HEK293 (cell line): ENCODE data around the gene HOXA6.
A peak's percentile ranks its signal among the peaks of the same experiment; 100 is the strongest.

ENCODE experiments used
- ATF2 ChIP-seq: fragments of 450-650 bp; formaldehyde crosslinking; IDR thresholded peaks from 2 replicates; pipeline ENCODE4 v1.5.1; 2016; ENCODE audit warnings: missing biosample characterization, missing genetic modification characterization, low read depth
- EGR2 ChIP-seq: fragments of 450-650 bp; formaldehyde crosslinking; IDR thresholded peaks from 2 replicates; pipeline ENCODE4 v1.5.1; 2016; ENCODE audit warnings: low read depth, missing biosample characterization, missing genetic modification characterization
- ELK4 ChIP-seq: IDR thresholded peaks from 2 replicates; pipeline ENCODE4 v1.6.1; 2011; ENCODE audit warnings: mild to moderate bottlenecking, low read depth, low read length, borderline replicate concordance
- GLI2 ChIP-seq: fragments of 450-650 bp; formaldehyde crosslinking; IDR thresholded peaks from 2 replicates; pipeline ENCODE4; 2017; ENCODE audit warnings: missing biosample characterization, missing genetic modification characterization, low read depth, borderline replicate concordance
- GLIS1 ChIP-seq: fragments of 450-650 bp; formaldehyde crosslinking; IDR thresholded peaks from 2 replicates; pipeline ENCODE4 v1.5.1; 2016; ENCODE audit warnings: missing biosample characterization, missing genetic modification characterization
- HOXA7 ChIP-seq: sonication (generic); formaldehyde crosslinking; IDR thresholded peaks from 2 replicates; pipeline ENCODE4 v1.8.1; 2022; ENCODE audit warnings: missing genetic modification reagents, borderline replicate concordance
- HOXD13 ChIP-seq: sonication (generic); formaldehyde crosslinking; IDR thresholded peaks from 2 replicates; pipeline ENCODE4 v1.8.0; 2022; ENCODE audit warnings: missing genetic modification reagents, borderline replicate concordance
- INSM2 ChIP-seq: fragments of 450-650 bp; formaldehyde crosslinking; IDR thresholded peaks from 2 replicates; pipeline ENCODE4 v1.5.1; 2016; ENCODE audit warnings: missing biosample characterization, missing genetic modification characterization
- MZF1 ChIP-seq: fragments of 450-650 bp; formaldehyde crosslinking; IDR thresholded peaks from 2 replicates; pipeline ENCODE4 v1.5.1; 2017; ENCODE audit warnings: missing biosample characterization, missing genetic modification characterization, borderline replicate concordance
- SCRT2 ChIP-seq: fragments of 450-650 bp; formaldehyde crosslinking; IDR thresholded peaks from 2 replicates; pipeline ENCODE4 v1.5.1; 2016; ENCODE audit warnings: missing biosample characterization, missing genetic modification characterization
- SP3 ChIP-seq: fragments of 450-650 bp; formaldehyde crosslinking; IDR thresholded peaks from 2 replicates; pipeline ENCODE4 v1.5.1; 2016; ENCODE audit warnings: missing biosample characterization, missing genetic modification characterization
- ZBTB10 ChIP-seq: fragments of 450-650 bp; formaldehyde crosslinking; IDR thresholded peaks from 2 replicates; pipeline ENCODE4 v1.5.1; 2016; ENCODE audit warnings: missing biosample characterization, missing genetic modification characterization
- ZBTB20 ChIP-seq: fragments of 450-650 bp; formaldehyde crosslinking; IDR thresholded peaks from 2 replicates; pipeline ENCODE4 v1.5.1; 2016; ENCODE audit warnings: missing biosample characterization, missing genetic modification characterization
- ZBTB21 ChIP-seq: fragments of 450-650 bp; formaldehyde crosslinking; IDR thresholded peaks from 2 replicates; pipeline ENCODE4 v1.5.1; 2017; ENCODE audit warnings: missing biosample characterization, missing genetic modification characterization
- ZFHX2 ChIP-seq: fragments of 450-650 bp; formaldehyde crosslinking; conservative IDR thresholded peaks from 2 replicates; pipeline ENCODE4 v1.5.1; 2016; ENCODE audit warnings: missing biosample characterization, missing genetic modification characterization
- ZNF10 ChIP-seq: fragments of 450-650 bp; formaldehyde crosslinking; IDR thresholded peaks from 2 replicates; pipeline ENCODE4 v1.5.1; 2017; ENCODE audit warnings: missing biosample characterization, missing genetic modification characterization
- ZNF202 ChIP-seq: fragments of 450-650 bp; formaldehyde crosslinking; IDR thresholded peaks from 2 replicates; pipeline ENCODE4 v1.5.1; 2016; ENCODE audit warnings: missing biosample characterization, missing genetic modification characterization, borderline replicate concordance
- ZNF366 ChIP-seq: fragments of 450-650 bp; formaldehyde crosslinking; conservative IDR thresholded peaks from 2 replicates; pipeline ENCODE4 v1.5.1; 2016; ENCODE audit warnings: missing biosample characterization, missing genetic modification characterization
- ZNF488 ChIP-seq: fragments of 450-650 bp; formaldehyde crosslinking; IDR thresholded peaks from 2 replicates; pipeline ENCODE4 v1.5.1; 2016; ENCODE audit warnings: missing biosample characterization, missing genetic modification characterization
- ZNF629 ChIP-seq: fragments of 450-650 bp; formaldehyde crosslinking; IDR thresholded peaks from 2 replicates; pipeline ENCODE4 v1.5.1; 2017; ENCODE audit warnings: missing biosample characterization, missing genetic modification characterization
- ZNF639 ChIP-seq: fragments of 450-650 bp; formaldehyde crosslinking; IDR thresholded peaks from 2 replicates; pipeline ENCODE4 v1.5.1; 2016; ENCODE audit warnings: missing biosample characterization, missing genetic modification characterization
- ZNF670 ChIP-seq: fragments of 450-650 bp; formaldehyde crosslinking; IDR thresholded peaks from 2 replicates; pipeline ENCODE4 v1.5.1; 2016; ENCODE audit warnings: missing biosample characterization, missing genetic modification characterization, low read depth
- ZNF843 ChIP-seq: fragments of 450-650 bp; formaldehyde crosslinking; IDR thresholded peaks from 2 replicates; pipeline ENCODE4 v1.5.1; 2016; ENCODE audit warnings: missing biosample characterization, missing genetic modification characterization
- ZSCAN30 ChIP-seq: fragments of 450-650 bp; IDR thresholded peaks from 2 replicates; pipeline ENCODE4 v1.5.1; 2018; ENCODE audit warnings: missing biosample characterization, mild to moderate bottlenecking, missing genetic modification characterization, moderate library complexity
- ZXDB ChIP-seq: fragments of 450-650 bp; formaldehyde crosslinking; IDR thresholded peaks from 2 replicates; pipeline ENCODE4 v1.5.1; 2016; ENCODE audit warnings: missing biosample characterization, missing genetic modification characterization
- TF ChIP-seq, protein P1 (sequence below): fragments of 450-650 bp; formaldehyde crosslinking; IDR thresholded peaks from 2 replicates; pipeline ENCODE4 v1.5.1; 2016; ENCODE audit warnings: missing biosample characterization, missing genetic modification characterization

Gene HOXA6

GRCh38 chr7:27115221-27116026 lies 32.1 kb downstream of the HOXA6 start (continued):
- TF ChIP-seq ZBTB10: peak; percentile 48
- peak; percentile 89 for TF ChIP-seq INSM2 (tag by site-specific recombination)
- TF ChIP-seq ZNF202 (tag by site-specific recombination): no peak
- no peak; the same call in 1 of the 2 replicates for TF ChIP-seq SP3 (tag by site-specific recombination)
- TF ChIP-seq ZBTB21 (tag by site-specific recombination): peak; percentile 55; the same call in 1 of the 2 replicates
- TF ChIP-seq ZBTB20 (tag by site-specific recombination): peak; percentile 19; the same call in 1 of the 2 replicates
- TF ChIP-seq HOXD13 (CRISPR knock-in tag): peak; percentile 96
- peak; percentile 82; the same call in 1 of the 2 replicates for TF ChIP-seq GLI2 (tag by site-specific recombination)
- peak; percentile 78; the same call in 1 of the 2 replicates for TF ChIP-seq ZNF488 (tag by site-specific recombination)
- TF ChIP-seq ZNF639 (tag by site-specific recombination): 0 out of 2 replicates have a peak, but pooled peaks have one; percentile 36
- peak; percentile 92 for TF ChIP-seq EGR2 (tag by site-specific recombination)
- TF ChIP-seq ELK4: no peak
- TF ChIP-seq MZF1 (tag by site-specific recombination): peak; percentile 56; the same call in 1 of the 2 replicates
- peak; percentile 96 for TF ChIP-seq ZFHX2 (tag by site-specific recombination)
- TF ChIP-seq HOXA7 (CRISPR knock-in tag): no peak
- TF ChIP-seq ZNF670: no peak
- peak; percentile 83 for TF ChIP-seq ZXDB (tag by site-specific recombination)
- peak; percentile 96 for TF ChIP-seq ZNF843
- TF ChIP-seq ZSCAN30: peak; percentile 79
- TF ChIP-seq GLIS1: peak; percentile 74
- TF ChIP-seq, protein P1, sequence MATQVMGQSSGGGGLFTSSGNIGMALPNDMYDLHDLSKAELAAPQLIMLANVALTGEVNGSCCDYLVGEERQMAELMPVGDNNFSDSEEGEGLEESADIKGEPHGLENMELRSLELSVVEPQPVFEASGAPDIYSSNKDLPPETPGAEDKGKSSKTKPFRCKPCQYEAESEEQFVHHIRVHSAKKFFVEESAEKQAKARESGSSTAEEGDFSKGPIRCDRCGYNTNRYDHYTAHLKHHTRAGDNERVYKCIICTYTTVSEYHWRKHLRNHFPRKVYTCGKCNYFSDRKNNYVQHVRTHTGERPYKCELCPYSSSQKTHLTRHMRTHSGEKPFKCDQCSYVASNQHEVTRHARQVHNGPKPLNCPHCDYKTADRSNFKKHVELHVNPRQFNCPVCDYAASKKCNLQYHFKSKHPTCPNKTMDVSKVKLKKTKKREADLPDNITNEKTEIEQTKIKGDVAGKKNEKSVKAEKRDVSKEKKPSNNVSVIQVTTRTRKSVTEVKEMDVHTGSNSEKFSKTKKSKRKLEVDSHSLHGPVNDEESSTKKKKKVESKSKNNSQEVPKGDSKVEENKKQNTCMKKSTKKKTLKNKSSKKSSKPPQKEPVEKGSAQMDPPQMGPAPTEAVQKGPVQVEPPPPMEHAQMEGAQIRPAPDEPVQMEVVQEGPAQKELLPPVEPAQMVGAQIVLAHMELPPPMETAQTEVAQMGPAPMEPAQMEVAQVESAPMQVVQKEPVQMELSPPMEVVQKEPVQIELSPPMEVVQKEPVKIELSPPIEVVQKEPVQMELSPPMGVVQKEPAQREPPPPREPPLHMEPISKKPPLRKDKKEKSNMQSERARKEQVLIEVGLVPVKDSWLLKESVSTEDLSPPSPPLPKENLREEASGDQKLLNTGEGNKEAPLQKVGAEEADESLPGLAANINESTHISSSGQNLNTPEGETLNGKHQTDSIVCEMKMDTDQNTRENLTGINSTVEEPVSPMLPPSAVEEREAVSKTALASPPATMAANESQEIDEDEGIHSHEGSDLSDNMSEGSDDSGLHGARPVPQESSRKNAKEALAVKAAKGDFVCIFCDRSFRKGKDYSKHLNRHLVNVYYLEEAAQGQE (tag by site-specific recombination): peak; percentile 52; the same call in 1 of the 2 replicates
- TF ChIP-seq ZNF629 (tag by site-specific recombination): peak; percentile 75
- peak; percentile 89 for TF ChIP-seq ZNF366
- no peak for TF ChIP-seq SCRT2
- no peak for TF ChIP-seq ZNF10
- TF ChIP-seq ATF2: no peak
